Kidney (tissue), 14 donors: Measurements from ENCODE around the gene SAMD4A. TPM values are rescaled to one million over a fixed set of nuclear protein-coding genes. Genes with fewer than 3 reads are reported as not detected.

Source experiments
- DNase-seq, 5 donors: peaks; one replicate each; pipeline ENCODE4 v3.0.0-alpha.2; 2013 to 2020
- FAIRE-seq: peaks from 2 replicates; lab custom pipeline; 2012; peaks lifted over from hg19 to GRCh38; lab: Jason Lieb, UNC
- H3K27ac ChIP-seq, 2 donors: one replicate each; pipeline ENCODE4 v1.7.0; 2013; ENCODE audit warnings: low read depth in 2 of 2, low read length in 2 of 2, inconsistent platforms in 1 of 2
- H3K27me3 ChIP-seq: one replicate; pipeline ENCODE4 v1.7.1; 2013; ENCODE audit warnings: low read length, inconsistent platforms; ENCODE audit not compliant: control insufficient read depth, insufficient read depth
- H3K36me3 ChIP-seq, 3 donors: one replicate each; pipeline versions ENCODE4 v1.7.0 to v1.7.1; 2013; ENCODE audit warnings: low read length in 3 of 3, control low read depth in 1 of 3, inconsistent platforms in 1 of 3; ENCODE audit not compliant: insufficient read depth in 3 of 3, control insufficient read depth in 2 of 3
- H3K4me1 ChIP-seq, 3 donors: one replicate each; pipeline versions ENCODE4 v1.7.0 to v1.7.1; 2013; ENCODE audit warnings: low read length in 3 of 3, inconsistent platforms in 1 of 3, low read depth in 1 of 3; ENCODE audit not compliant: control insufficient read depth in 2 of 3, insufficient read depth in 2 of 3
- H3K4me3 ChIP-seq, 3 donors: one replicate each; pipeline versions ENCODE4 v1.7.0 to v1.8.1; 2013; ENCODE audit warnings: low read length in 3 of 3, control low read depth in 1 of 3, inconsistent platforms in 1 of 3
- H3K9ac ChIP-seq, 3 donors: one replicate each; pipeline versions ENCODE4 v1.7.0 to v1.7.1; 2013; ENCODE audit warnings: low read length in 3 of 3, control low read depth in 1 of 3, inconsistent platforms in 1 of 3
- H3K9me3 ChIP-seq, 3 donors: one replicate each; pipeline versions ENCODE4 v1.7.0 to v1.7.1; 2013; ENCODE audit warnings: low read length in 3 of 3, control low read depth in 1 of 3, inconsistent platforms in 1 of 3; ENCODE audit not compliant: control insufficient read depth in 2 of 3, insufficient read depth in 1 of 3
- CTCF ChIP-seq: IDR thresholded peaks from 3 replicates; pipeline ENCODE4 v1.5.1; 2012; ENCODE audit warnings: mild to moderate bottlenecking, moderate library complexity, borderline replicate concordance; ENCODE audit not compliant: insufficient read depth; ENCODE audit errors: extremely low read depth
- intact Hi-C: fragments of 100-400 bp; cut with DNase I; formaldehyde crosslinking; loops from one replicate; pipeline ENCODE4 v1.11.1; 2022
- polyA plus RNA-seq: library from polyadenylated mRNA; stranded (reverse); fragments of 350-450 nt; fragmentation: Illumina TruSeq; extraction: RNeasy Lipid Tissue Mini Kit (QIAGEN cat#74804); gene quantifications from one replicate; pipeline ENCODE4 v1.2.3, GENCODE V29; 2014; ENCODE audit warnings: low read depth, low replicate concordance; ENCODE audit not compliant: insufficient read depth
- total RNA-seq: library from RNA; stranded (reverse); fragmentation: NEBNext Ultra II Directional; extraction: Animal tissue kit (Norgen Biotek cat#: 25700); gene quantifications from one replicate; pipeline ENCODE4 v1.2.1, GENCODE V29; 2021
- donor health status: control.
- donor health status: control.
- donor health status: control.
- donor health status: control.
- donor health status: control.
- donor health status: DM: yes; HTN: yes; CAD: no.
- donor health status: Normal renal cell carcinoma (clear cell type).

SAMD4A gene
- total and polyA plus RNA-seq, 2 donors from 2014 or later: 7.4 to 46.5 TPM

GRCh38 chr14:54695196-54695595, 128.3 kb downstream of the SAMD4A start:
- DNase-seq: no peak
- Histone ChIP-seq H3K36me3 (no peaks in the 10 kb centered on the region), H3K9ac (no peak overlapping the region), H3K27ac (no peak overlapping the region), H3K27me3 (no peaks in the 10 kb centered on the region), H3K4me1 (peaks cover 0 to 14% (median 3%) of the 10 kb centered on the region in 3 donors), H3K9me3 (no peaks in the 10 kb centered on the region), H3K4me3 (no peak overlapping the region)
- intact Hi-C loops: loop anchor here (10.0 kb wide), 1 partner anchor 130 kb away; the partner anchor contains the start of gene SAMD4A
- FAIRE-seq: no peak
- TF ChIP-seq CTCF: no peak

GRCh38 chr14:54697001-54697400, 130.1 kb downstream of the SAMD4A start:
- no peaks in the 10 kb centered on the region for H3K27me3 ChIP-seq
- no peak for TF ChIP-seq CTCF
- H3K4me1 ChIP-seq: peaks cover 0 to 14% (median 3%) of the 10 kb centered on the region in 3 donors
- no peak overlapping the region for H3K4me3 ChIP-seq
- H3K9me3 ChIP-seq: no peaks in the 10 kb centered on the region
- DNase-seq (no peak), FAIRE-seq (no peak)
- no peak overlapping the region for H3K9ac ChIP-seq
- H3K36me3 ChIP-seq: no peaks in the 10 kb centered on the region
- no peak overlapping the region for H3K27ac ChIP-seq
- intact Hi-C loops: loop anchor here (10.0 kb wide), 1 partner anchor 132 kb away; the partner anchor contains the start of gene SAMD4A

GRCh38 chr14:54697803-54698202, 130.9 kb downstream of the SAMD4A start:
- Histone ChIP-seq H3K27me3 (no peaks in the 10 kb centered on the region), H3K4me1 (peaks cover 0 to 14% (median 3%) of the 10 kb centered on the region in 3 donors), H3K4me3 (no peak overlapping the region), H3K36me3 (no peaks in the 10 kb centered on the region), H3K9ac (no peak overlapping the region), H3K27ac (no peak overlapping the region), H3K9me3 (no peaks in the 10 kb centered on the region)
- intact Hi-C loops: loop anchor here (10.0 kb wide), 1 partner anchor 133 kb away; the partner anchor contains the start of gene SAMD4A
- TF ChIP-seq CTCF: no peak
- FAIRE-seq (no peak), DNase-seq (no peak)

GRCh38 chr14:54698501-54698900, 131.6 kb downstream of the SAMD4A start:
- TF ChIP-seq CTCF: no peak
- DNase-seq (no peak), FAIRE-seq (no peak)
- intact Hi-C loops: loop anchor here (10.0 kb wide), 1 partner anchor 134 kb away; the partner anchor contains the start of gene SAMD4A
- no peaks in the 10 kb centered on the region for H3K27me3 ChIP-seq
- H3K36me3 ChIP-seq: no peaks in the 10 kb centered on the region
- no peak overlapping the region for H3K4me3 ChIP-seq
- no peak overlapping the region for H3K9ac ChIP-seq
- H3K4me1 ChIP-seq: peaks cover 0 to 14% (median 3%) of the 10 kb centered on the region in 3 donors
- no peaks in the 10 kb centered on the region for H3K9me3 ChIP-seq
- peak overlapping the region in 1 of 2 donors; percentile 15 for H3K27ac ChIP-seq
